SHP77 (cell line): ENCODE results near the gene ASPG.

Experiments
- DNase-seq, 2 experiments: peaks; one replicate each; lab custom pipeline; 2025; lab: John Stamatoyannopoulos, UW

ASPG gene

GRCh38 chr14:104075530-104076151 is 9.9 kb upstream of the ASPG start:
- peak in 1 of 2 experiments; percentile 10 for DNase-seq

DNA sequence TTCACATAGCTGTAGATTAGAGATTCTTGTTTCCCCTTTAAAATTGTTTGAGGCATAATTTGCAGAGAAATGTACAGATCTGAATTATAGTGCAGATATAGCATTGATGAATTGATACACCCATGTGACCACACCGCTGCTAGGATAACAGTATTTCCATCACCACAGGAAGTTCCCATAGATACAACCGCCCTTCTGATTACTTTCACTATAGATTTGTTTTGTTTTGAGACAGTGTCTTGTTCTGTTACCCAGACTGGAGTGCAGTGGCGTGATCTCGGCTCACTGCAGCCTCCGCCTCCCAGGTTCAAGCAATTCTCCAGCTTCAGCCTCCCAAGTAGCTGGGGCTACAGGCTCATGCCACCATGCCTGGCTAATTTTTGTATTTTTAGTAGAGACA is 8.8 kb upstream of the ASPG start:
- no peak for DNase-seq

DNA sequence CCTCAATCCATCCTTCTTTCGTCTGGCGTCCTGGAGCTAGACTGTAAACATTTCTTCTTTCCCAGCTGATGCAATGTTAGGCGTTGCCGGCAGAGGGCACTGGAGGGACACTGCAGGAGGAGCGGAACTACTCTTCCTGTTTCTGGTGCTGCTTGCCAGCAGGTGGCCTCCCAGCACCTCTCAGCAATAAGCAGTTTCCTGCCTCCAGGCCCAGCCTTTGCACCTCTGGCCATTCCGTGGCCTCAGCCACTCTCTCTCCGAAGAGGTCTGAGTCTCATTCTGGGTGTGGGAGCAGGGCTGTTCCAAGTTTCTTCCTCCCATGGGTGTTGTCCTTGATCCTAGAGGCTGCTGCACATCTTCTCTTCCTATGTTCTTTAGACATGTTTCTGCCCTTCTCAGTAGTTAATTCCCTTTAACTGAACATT is 7.5 kb upstream of the ASPG start:
- peak; percentile 90 to 93 for DNase-seq

- DNase-seq = no peak
Observed at GRCh38 chr14:104080376-104081260, 4.9 kb upstream of the ASPG start.

DNA sequence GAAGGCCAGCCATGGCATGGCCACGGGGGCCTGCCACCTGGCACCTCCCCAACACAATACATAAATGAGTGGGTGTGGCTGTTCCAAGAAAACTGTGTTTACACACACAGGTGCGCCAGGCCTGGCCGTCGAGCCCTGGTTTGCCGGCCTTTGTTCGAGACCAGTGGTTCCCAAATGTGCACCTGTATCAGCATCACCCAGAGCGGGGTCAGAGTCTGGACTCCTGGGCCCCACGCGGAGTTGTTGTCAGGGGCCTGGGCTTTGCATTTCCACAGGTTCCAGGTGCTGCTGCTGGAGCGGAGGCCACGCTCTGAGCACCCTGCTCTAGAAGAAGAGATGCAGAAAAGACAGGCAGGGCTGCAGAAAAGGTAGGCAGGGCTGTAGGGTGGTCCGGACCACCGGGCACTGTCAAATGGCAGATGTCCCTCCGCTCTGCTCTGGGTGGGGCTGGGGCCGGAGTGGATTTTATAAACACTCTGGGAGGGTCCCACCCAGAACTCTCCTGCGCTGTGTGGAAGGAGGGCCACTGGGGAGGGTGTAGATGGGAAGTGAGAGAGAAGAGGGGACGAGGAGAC is 4.2 kb upstream of the ASPG start:
- no peak for DNase-seq

DNA sequence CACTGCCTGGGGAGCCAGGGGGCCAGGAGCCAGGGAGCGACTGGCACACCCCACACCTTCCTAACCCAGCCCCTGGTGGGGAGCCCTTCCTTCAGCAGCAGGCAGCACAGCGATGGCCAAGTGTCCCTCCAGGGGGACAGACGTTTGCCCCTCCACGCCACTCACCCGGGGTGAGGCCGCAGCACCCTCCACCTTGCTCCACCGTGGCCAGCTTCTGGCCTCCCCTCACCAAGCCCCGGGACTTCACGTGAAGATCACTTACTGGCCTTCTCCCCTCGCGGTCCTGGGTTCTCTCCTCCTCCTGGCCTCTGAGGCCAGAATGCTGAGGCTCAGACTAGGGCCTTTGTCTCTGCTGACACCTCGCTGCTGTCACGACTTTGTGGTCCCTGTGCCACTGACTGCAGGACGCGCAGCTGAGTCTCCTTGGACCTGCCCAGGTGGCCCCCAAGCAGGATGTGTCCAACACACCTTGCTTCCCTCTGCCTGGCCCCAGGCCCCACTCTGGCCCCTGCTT is 3.5 kb upstream of the ASPG start:
- no peak for DNase-seq

GRCh38 chr14:104082807-104083206 is 2.7 kb upstream of the ASPG start:
- DNase-seq = no peak

- DNase-seq = no peak
Observed at GRCh38 chr14:104084251-104085002, 1.1 kb upstream of the ASPG start.

DNA sequence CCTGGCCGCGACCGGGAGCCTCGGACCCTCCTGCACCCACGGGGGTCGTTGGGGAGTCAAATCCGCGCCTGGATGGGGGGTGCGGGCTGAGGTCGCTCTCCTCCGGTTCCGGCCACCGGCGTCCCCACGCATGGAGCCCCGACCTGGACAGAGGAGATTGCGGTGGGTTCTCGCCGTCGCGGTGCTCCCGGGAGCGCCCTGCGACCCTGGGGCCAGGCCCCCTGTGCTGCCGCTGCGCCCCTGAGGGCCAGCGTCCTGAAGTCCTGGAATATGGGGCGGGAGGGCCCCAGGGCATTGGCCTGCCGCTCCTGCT is 345 bp downstream of the ASPG start:
- no peak for DNase-seq

GRCh38 chr14:104086210-104086660 is 735 bp downstream of the ASPG start:
- DNase-seq = no peak

DNA sequence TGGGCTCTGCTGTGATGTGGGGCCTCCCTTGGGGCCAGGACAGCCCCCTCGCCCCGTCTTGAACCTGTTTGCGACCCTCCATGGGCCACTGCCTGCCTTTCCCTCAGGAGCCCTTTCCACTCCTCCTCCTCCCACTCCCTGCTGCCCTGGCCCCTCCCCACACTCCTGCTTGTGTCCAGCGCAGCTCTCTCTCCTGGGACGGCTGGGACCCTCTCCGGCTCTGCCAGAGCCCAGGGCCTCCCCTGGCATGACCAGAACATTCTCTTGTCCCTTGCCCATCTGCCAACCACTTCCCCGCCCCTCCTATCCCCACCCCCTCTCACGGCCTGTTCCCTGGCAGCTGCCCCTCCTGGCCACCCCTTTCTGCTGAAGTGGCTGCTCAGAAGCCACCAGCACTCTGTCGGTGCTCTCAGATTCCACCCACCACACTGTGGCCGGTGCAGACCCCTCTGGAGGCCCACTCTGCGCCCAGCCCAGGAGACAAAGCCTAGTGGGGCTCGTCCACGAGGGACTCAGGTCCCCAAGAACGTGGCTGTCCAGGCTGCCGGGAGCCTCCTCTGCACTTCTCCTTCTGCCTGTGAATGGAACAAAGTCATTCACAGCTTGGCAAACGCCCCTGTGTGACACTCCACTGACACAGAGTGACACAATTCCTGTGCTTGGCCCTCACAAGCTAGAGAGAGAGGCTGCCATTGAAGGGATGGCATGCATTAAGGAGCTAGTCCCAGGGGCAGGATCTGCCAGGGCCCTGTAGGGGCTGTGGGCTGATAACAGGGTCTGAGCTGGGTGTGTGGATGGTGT is 1.4 kb downstream of the ASPG start:
- no peak for DNase-seq

GRCh38 chr14:104087505-104087904 is 2.0 kb downstream of the ASPG start:
- DNase-seq = no peak

DNA sequence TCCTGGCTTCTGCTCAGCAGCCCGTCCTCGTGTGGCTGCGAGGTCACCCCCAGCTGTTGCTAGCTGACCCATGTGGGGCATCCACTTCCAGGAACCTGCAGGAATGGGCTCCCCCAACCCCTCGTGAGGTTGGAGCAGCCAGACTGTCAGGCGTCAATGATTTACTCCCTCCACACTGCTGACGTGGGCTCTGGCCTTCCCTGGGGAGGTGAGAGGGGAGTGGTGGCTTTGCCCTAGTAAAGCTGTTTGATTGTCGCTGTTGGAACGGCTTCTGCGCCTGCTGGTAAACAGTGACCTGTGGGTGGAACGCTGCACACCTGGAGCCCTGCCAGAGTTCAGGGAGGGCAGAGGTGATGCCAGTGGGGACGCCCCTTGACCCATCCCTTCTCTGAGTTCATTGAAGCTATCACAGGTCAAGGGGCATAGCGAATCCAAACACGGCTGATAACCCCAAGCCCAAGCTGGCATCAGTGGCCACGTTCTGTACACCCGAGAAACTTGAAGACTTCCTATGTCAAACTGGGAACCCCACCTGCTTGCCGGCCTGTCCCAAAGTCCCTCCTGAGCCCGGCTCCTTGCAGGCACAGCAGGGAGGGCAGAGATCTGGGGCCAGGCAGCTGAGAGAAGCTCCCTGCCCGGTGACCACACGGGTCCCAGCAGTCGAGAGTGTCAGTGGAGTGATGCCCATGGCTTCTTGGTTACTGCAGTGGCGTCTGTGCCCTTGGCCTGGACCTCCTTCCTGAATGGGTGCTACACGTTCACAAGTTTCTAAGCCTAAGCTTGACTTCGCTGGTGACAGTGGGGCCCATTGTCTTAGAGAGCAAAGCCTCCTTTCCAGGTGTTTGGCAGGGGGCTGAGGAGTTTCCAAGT is 2.7 kb downstream of the ASPG start:
- no peak for DNase-seq

DNA sequence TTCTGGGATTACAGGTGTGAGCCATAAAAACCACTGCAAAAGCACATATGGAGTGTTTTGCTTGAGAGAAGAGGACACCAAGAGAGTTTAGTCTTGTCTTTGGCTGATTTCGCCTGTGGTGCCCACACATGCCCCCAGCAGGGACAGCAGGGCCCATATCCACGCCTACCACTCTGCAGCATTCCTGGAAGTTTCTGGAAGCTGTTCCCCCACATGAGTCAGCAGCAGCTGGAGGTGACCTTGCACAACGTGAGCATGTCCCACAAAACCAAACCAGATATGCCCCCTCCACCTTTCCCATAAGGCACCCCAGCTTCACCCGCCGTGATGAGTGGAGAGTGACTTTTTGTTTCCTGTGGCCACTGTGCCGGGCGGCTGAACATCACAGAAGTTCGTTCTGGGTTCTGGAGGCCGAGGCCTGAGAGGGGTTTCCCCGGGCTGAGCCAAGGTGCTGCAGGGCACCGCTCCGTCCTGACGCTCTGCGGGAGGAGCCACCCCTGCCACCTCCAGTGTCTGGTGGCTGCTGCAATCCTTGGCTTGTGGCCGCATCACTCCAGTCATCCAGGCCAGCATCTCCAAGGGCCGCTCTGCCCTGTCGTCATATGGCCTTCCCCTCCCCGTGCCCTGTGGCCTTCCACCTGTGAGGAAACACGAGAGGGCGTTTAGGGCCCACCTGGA is 4.7 kb downstream of the ASPG start:
- DNase-seq = no peak

GRCh38 chr14:104091061-104091926 is 5.8 kb downstream of the ASPG start:
- no peak for DNase-seq

DNA sequence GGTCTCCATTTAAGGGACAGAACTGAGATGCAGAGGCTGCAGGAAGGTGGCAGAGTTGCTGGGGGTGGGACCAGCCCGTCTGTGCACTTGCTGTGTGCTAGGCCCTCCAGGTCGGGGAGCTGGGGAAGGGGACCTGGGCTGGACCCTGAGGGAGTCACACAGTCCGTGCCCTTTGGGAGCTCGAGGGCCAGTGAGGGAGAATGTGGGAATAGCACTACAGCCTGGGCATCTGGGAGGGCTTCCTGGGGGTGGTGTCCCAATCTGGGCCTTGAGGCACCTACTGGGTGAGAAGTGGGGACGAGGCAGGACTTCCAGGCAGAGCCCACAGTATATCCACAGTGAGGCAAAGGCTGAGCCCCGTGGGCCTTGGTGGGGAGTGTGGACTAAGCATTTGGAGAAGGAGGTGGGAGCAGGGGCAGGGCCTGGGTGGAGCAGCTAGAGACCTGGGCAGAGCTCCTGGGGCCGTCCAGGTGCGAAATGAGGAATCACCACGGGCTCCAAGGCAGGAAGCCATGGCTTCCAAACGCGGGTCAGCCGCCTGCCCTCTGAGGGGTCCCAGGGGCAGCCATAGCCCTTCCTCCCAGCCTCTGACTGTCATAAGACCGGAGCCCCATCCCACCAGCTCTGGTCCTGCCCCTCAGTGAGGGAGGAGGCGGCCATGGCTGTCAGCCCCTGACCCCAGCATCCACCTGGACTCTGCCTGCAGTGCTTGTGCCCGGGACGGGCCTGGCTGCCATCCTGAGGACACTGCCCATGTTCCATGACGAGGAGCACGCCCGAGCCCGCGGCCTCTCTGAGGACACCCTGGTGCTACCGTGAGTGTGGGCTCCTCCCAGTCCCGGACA is 6.6 kb downstream of the ASPG start:
- no peak for DNase-seq

GRCh38 chr14:104092931-104093365 is 7.4 kb downstream of the ASPG start:
- no peak for DNase-seq
